ENCODE results near the gene SEC31B.

Gene SEC31B

DNA sequence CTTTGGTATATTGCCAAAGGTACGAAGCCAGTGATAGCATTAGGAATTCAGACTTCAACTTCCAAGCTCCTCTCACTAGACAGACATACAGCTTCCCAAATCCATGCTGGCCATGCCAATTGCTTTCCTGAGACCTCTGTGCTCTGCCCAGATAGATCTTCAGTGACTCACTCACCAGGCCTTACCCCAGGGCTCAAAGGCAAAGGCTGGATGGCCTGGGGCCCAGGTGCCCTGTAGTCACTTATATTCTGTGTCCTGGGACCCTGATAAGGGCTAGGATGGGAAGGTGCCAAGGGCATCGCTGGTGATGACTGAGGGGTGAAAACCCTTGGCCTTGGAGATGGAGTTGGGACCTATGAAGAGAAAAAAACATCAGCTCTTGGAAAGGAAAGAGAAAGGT is 29.1 kb downstream of the SEC31B start:
- no peak for DNase-seq (ENCODE audit: low read depth in 2 of 2)

DNA sequence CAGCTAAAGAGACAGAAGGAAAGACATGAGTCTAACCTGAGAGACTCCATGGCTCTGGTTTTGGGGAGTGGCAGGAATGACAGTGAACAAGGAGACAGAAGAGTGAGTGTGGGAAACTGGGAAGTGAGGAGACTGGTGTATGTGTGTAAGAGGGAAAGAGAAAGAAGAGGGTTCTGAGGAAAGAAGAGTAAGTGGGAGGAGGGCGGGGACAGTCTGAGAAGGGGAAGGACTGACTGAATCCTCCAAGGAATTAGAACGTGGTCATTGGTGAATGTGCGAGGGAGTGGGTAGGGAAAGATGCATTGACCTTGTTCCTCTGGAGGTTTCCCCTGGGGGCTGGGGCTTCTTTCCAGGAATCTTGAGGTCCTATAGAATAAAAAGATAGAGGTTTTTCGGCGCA is 30.3 kb downstream of the SEC31B start:
- no peak for DNase-seq (ENCODE audit: low read depth in 2 of 2)

- no peak for DNase-seq (ENCODE audit: low read depth in 2 of 2)
Measured at GRCh38 chr10:100487529-100487928, 32.1 kb downstream of the SEC31B start.

DNA sequence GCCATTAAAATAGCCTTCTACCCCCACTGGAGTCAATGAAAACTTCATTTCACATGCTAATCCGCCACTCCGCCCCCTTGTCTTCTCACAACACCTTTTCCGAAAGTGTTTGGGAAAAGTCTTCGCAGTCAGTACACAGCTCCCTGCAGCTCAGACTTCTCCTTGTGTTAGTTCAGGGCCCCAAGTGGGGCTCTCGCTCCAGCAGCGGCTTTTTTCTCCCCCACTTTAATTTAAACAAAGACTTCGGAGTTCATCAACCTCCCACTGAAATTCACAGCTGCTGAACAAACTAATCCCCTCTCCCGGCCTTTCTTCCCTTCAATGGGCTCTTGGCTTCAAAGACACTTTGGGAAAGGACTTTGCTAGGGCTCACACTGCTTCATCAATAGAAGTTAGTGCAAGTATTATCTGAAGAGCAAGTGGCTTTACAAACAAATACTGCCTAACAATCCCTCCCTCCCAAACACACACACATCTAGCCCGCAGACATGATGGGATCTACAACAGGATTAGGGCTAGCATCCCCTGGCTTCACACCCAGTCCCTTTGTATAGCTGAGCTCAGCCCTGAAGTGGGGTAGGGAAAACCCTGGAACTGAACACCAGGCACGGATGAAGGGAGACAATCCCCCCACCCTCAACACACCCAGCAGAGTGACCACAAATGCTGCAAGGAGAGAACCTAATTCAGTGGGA is 33.7 kb downstream of the SEC31B start:
- DNase-seq (ENCODE audit: low read depth in 2 of 2): no peak

- no peak for DNase-seq (ENCODE audit: low read depth in 2 of 2)
Measured at GRCh38 chr10:100485366-100485765, 34.3 kb downstream of the SEC31B start.

DNA sequence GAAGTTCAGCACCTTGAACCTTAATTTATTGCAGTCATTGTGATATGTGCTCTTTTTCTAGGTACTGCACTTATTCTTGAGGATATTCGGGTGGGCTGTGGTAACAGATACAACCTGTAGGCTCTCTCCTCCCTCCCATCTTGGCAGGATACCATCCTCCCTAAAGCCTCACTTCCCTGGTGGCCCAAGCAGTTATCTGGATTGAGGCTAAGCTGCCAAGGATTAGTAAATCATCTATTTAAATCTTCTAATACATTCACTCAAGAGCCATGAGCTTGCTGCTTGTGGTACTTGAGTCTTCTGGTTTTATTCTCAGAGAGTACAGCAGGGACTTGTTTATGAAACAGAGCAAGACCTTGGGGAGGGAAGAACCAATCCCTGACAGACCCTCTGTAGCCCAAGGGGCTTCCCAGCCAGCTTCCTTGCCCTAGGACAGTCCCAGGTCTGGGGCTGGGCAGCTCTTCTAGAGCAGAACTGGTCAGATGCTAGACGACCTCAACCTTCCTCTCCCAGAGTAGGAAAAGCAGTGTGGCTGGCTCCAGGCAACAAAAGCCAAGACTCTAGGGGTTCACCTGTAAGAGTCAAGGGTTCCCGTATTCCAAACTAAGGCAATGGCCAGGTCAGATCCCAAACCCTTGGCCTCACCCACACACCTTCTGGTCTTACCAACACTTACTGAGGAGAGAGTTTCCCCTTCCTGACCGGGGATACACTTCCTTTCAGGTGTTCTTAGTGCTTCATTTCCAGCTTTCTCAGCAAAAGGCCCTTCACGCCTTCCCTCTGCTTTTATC is 35.6 kb downstream of the SEC31B start:
- DNase-seq (ENCODE audit: low read depth in 2 of 2): no peak

GRCh38 chr10:100482834-100483185 is 36.9 kb downstream of the SEC31B start:
- no peak for DNase-seq (ENCODE audit: low read depth in 2 of 2)

DNA sequence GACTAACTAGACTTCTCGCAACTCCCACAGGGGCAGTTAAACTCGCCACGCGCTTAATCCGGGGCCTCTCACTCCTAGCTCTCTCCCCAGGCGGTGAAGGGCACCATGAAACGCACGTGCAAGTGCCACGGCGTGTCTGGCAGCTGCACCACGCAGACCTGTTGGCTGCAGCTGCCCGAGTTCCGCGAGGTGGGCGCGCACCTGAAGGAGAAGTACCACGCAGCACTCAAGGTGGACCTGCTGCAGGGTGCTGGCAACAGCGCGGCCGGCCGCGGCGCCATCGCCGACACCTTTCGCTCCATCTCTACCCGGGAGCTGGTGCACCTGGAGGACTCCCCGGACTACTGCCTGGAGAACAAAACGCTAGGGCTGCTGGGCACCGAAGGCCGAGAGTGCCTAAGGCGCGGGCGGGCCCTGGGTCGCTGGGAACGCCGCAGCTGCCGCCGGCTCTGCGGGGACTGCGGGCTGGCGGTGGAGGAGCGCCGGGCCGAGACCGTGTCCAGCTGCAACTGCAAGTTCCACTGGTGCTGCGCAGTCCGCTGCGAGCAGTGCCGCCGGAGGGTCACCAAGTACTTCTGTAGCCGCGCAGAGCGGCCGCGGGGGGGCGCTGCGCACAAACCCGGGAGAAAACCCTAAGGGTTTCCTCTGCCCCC is 37.4 kb downstream of the SEC31B start:
- DNase-seq (ENCODE audit: low read depth in 2 of 2): peak; percentile 44 to 53

DNA sequence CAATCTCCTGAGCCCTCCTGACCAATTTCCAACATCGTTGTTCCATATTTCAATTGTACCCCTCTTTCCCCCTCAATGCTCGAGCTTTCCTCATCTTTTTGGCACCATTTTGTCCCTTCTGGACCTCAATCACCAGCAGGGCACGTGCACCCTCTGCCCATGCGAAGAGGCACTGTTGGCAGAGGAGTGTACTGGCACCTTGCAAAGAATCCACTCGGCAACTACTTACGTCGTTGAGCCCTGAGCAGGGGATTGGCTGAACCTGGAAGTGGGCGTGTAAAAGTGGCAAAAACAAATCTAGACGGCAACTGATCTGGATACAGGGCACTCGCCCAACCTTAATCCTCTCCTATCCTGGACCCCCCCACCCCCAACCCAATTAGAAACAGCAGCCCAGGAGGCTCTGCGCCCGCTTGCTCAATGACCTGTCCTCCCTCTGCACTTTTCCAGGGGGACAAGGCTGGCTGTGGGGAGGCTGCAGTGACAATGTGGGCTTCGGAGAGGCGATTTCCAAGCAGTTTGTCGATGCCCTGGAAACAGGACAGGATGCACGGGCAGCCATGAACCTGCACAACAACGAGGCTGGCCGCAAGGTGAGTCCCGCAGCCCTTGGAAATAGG is 38.1 kb downstream of the SEC31B start:
- DNase-seq (ENCODE audit: low read depth in 2 of 2): peak; percentile 85 to 86

DNA sequence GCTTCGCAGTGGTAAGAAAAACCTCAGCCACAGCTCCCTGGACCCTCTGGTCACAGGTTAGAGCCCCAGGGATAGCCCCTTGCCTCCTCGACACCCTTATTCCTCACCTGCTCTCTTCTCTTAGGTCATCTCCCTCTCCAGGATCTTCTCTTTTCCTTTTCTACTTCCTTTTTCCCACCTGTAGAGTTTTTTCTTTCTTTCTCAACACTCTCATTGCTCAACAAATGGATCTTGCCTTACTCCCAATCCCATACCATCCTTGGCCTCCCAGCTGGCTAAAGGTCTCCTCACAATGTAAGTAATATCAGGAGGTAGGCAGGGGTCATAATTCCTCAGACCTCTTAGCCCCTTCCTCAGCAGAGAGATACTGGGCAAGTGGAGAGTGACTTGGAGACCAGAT is 39.7 kb downstream of the SEC31B start:
- DNase-seq (ENCODE audit: low read depth in 2 of 2): no peak

GRCh38 chr10:100479037-100479436 is 40.6 kb downstream of the SEC31B start:
- DNase-seq (ENCODE audit: low read depth in 2 of 2): no peak

GRCh38 chr10:100477970-100478369 is 41.7 kb downstream of the SEC31B start:
- no peak for DNase-seq (ENCODE audit: low read depth in 2 of 2)

GRCh38 chr10:100470367-100470766 is 49.3 kb downstream of the SEC31B start:
- DNase-seq (ENCODE audit: low read depth in 2 of 2): no peak

GRCh38 chr10:100469756-100470155 is 49.9 kb downstream of the SEC31B start:
- no peak for DNase-seq (ENCODE audit: low read depth in 2 of 2)

DNA sequence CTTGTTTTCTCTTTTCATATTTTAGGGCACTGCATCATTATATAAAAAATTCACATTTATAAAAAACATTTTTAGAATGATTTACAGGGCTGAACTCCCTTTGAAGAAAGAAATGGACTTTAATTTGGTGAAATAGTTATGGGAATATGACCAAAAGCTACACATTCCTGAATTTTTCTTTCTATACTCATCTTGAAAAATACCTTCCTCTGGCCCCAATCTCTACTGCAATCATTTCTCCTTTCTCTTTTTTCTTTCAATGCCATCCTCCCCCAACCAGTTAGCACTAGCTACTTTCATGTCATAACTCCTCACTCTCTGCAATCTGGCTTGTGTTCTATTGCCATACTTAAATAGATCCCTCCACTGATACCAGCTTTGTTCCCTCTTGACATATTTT is 50.7 kb downstream of the SEC31B start:
- DNase-seq (ENCODE audit: low read depth in 2 of 2): no peak

DNA sequence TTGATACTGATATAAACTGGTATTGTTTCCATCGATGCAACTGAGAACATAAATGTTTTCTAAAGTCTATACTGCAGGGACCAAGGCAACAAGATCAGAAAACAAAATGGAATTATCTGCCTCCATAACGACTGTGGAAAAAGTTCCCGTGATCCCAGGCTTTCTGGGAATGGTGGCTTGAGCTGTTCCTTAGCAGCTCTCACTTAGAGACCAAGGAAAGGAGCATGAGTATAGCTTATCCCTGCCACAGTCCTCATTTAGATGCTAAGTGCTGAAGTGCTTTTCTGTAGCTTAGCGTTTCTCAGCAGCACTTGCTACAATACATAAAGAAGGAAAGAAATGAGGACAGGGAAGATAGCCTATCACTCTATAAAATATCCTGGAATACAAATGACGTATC is 51.3 kb downstream of the SEC31B start:
- DNase-seq (ENCODE audit: low read depth in 2 of 2): no peak

- no peak for DNase-seq (ENCODE audit: low read depth in 2 of 2)
Measured at GRCh38 chr10:100462709-100463108, 57.0 kb downstream of the SEC31B start, which contains the start of gene WNT8B. Gene WNT8B (plus strand): TSS chr10:100463009. CDS start chr10:100463169, 160 bp downstream.

DNA sequence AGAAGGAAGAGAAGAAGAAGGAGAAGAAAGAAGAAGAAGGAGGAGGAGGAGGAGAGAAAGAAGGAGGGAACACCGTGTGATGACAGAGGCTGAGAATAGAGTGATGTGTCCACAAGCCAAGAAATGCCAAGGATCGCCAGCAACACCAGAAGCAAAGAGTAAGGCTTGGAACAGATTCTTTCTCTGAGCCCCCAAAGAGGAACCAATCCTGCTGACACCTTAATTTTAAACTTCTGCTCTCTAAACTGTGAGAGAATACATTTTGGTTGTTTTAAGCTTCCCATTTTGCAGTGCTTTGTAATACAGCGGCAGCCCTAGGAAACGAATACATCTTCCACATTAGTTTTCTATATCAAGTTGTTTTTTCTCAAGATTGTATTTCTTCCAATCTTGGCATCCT is 70.7 kb downstream of the SEC31B start:
- no peak for DNase-seq (ENCODE audit: low read depth in 2 of 2)

- DNase-seq (ENCODE audit: low read depth in 2 of 2): no peak
Measured at GRCh38 chr10:100447663-100448062, 72.0 kb downstream of the SEC31B start.

- no peak for DNase-seq (ENCODE audit: low read depth in 2 of 2)
Measured at GRCh38 chr10:100446130-100446761, 73.4 kb downstream of the SEC31B start.

GRCh38 chr10:100442548-100442947 is 77.1 kb downstream of the SEC31B start:
- DNase-seq (ENCODE audit: low read depth in 2 of 2): no peak

All from activated CD4-positive, alpha-beta T cell treated with anti-CD3 and anti-CD28 coated beads for 24 hours (primary cell).